T-helper 2 cell (primary cell): ENCODE measurements around the gene ATP1B4.
A peak's percentile ranks its signal among the peaks of the same experiment; 100 is the strongest.
"Not testable (repeated sequence)": the region's sequence is repeated elsewhere in the genome, so short reads cannot be mapped to it uniquely, and the experiment has no call there.

ENCODE experiments used
- DNase-seq, 5 experiments: peaks; one replicate each; pipeline versions ENCODE4 v3.0.0 to v3.0.0-alpha.2; 2012 to 2022
- total RNA-seq, 2 donors: gene quantifications; one replicate each; lab custom pipeline; 2026; lab: John Stamatoyannopoulos, UW

Gene ATP1B4
- 0 reads per million in 2 donors for total RNA-seq

DNA sequence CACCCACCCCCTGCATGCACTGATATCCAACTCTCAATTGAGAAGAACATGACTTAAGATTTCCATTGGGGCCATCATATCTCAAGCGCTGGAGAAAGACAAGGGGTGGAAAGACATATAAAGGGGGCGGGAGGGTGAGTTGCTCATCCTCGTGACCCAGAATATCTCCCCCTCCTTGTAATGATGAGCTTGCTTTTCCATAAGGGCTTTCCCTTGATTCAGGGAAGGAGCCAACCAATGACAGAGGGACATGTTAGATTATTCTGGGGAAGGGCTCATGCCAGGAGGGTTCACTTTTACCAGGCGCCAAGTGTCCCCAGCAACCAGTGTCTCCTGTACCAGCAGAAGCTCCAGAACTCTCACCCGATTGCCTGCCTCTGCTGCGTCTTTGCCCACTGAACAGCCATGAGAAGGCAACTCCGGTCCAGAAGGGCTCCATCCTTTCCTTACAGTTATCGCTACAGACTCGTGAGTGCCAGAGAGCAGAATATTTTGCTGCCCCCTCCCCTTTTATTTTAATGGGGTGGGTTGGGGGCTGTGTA, at the start of gene ATP1B4:
Gene ATP1B4 (plus strand): TSS at position 326 of the 542 bp plus-strand sequence. CDS start 80 bp downstream, at position 406.
- no peak for DNase-seq

DNA sequence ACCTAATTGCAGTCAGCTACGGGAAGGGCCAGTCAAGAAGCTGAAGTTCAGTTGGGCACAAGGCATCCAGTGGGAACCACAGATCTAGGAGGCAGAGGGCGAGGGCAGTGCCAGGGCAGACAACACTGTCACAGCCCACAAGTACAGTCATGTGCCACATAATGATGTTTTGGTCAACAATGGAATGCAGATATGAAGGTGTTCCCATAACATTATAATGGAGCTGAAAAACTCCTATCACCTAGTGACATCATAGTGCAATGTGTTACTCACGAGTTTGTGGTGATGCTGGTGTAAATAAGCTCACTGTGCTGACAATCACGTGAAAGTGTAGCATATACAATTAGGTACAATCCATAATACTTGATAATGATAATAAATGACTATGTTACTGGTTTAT, 46.1 kb upstream of the ATP1B4 start:
- DNase-seq, result no peak

GRCh38 chrX:120316587-120317283, 45.2 kb upstream of the ATP1B4 start:
- no peak for DNase-seq

GRCh38 chrX:120318411-120318810, 43.5 kb upstream of the ATP1B4 start:
- no peak for DNase-seq

DNA sequence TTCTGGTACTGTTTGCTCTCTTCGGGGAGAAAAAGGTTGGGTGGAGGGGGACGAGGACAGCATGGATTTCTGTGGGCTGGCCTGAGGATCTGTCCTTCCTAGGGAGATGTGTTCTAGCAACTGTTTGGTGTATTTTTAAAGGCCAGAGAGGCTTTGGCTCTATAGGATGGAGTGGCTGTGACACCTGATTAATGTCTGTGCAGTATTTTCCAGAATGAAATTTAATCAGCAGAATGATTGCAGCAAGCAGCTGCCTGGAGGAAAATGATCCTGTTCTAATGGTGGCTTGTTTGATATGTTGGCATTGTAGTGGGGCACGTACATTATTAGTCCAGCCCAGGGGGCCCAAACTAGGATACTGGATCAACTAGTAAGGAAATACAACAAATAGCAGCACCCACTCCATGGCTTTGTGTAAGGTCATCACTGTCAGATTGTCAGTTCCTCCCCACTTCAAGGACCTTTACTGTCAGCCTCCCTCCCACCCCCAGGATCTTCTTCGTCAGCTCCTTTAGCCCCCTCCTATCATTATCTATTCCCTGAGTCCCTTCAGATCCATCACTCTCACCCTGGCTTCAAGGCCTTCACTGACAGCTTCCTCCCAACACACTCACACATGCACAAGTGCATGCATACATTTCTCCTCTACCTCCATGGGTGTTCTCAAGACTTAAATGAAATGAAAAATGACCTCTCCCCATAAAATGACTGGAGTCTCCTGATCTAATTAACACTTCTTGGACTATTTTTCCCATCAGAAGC, 40.2 kb upstream of the ATP1B4 start:
- DNase-seq, result no peak

- no peak for DNase-seq
Observed at GRCh38 chrX:120331116-120331515, 30.8 kb upstream of the ATP1B4 start.

GRCh38 chrX:120332394-120332793, 29.5 kb upstream of the ATP1B4 start:
- no peak for DNase-seq

DNA sequence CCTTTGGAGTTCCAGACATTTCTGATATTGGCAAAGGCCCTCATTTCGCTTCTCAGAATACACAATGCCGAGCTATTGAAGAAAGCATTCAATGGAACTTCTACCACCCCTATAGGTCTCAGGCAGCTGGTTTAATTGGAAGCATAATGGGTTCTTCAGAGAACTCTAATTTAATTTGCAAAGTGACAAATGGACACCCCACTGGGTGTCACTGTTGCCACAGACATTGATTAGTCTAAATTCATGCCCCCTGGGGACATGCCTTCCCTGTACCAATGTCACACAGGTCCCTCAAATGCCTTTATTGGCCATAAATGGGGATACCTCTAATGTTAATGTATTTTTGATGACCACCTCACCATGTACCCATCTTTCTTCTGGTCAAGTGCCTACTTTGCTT, 27.7 kb upstream of the ATP1B4 start:
- no peak for DNase-seq

GRCh38 chrX:120334603-120335002, 27.3 kb upstream of the ATP1B4 start:
- DNase-seq, result no peak

GRCh38 chrX:120335289-120335688, 26.6 kb upstream of the ATP1B4 start:
- no peak for DNase-seq

DNA sequence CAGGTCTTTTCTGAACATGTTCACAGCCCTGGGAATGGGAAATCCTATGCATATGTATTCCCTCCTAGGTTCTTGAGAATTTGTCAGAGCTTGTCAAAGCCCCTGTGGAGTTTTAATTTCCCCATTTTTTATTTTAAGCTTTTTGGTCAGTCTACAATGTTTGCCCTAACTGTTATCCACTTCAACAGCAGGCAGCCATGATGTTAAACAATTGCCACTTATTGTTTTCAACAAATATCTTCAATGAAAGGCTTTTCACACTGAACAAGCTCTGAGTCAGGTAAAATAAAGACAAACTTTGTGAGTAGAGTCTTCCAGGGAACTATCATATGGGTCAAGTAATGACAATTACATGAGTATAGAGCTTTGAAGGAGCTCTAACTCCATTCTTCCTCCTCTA, 25.0 kb upstream of the ATP1B4 start:
- DNase-seq, result no peak

DNA sequence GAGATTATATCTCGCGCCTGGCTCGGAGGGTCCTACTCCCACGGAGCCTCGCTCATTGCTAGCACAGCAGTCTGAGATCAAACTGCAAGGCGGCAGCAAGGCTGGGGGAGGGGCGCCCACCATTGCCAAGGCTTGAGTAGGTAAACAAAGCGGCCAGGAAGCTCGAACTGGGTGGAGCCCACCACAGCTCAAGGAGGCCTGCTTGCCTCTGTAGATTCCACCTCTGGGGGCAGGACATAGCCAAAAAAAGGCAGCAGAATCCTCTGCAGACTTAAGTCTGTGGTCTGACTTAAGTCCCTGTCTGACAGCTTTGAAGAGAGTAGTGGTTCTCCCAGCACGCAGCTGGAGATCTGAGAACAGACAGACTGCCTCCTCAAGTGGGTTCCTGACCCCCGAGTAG, 17.3 kb upstream of the ATP1B4 start:
- not testable (repeated sequence) for DNase-seq

GRCh38 chrX:120350450-120351138, 11.3 kb upstream of the ATP1B4 start:
- DNase-seq, result no peak

DNA sequence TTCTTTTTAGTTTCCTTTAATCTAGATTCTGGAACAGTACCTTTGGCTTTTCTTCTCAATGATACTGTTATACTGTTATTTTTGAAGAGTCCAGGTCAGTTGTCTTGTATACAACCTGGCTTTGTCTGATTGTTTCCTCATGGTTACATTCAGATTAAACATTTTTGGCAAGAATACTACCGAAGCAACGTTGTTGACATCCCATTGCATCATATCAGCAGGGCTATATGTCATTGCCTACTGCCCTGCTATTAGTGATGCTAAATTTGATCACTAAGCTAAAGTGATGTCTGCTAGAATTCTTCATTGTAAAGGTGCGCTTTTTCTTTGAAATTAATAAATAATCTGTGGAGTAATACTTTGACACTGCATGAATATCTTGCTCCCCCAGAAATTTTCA, 5.8 kb upstream of the ATP1B4 start:
- no peak for DNase-seq

GRCh38 chrX:120357186-120357585, 4.7 kb upstream of the ATP1B4 start:
- no peak for DNase-seq

GRCh38 chrX:120358737-120359456, 3.0 kb upstream of the ATP1B4 start:
- DNase-seq, result no peak

DNA sequence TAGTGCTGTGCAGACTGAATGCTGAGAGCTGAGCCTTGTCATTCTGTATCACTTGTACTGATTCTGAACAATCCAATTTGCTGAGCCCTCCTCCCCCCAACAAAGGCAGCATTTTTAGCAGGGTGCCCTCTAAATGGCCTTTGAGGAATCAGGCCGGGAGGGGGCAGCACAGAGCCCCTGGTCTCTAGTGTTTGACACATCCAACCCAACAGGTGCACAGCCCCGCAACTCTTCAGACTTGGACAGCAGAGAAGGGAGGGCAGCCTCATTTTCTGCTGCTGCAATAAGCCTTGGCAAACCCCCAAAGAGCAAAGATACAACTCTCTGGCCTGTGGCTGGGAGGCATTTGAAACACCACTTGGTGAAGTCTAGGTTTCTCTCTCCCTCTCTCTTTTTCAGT, 3.4 kb downstream of the ATP1B4 start:
- DNase-seq, result peak; percentile 13 to 37 (median 20)

GRCh38 chrX:120365968-120366367, 4.1 kb downstream of the ATP1B4 start:
- no peak for DNase-seq

DNA sequence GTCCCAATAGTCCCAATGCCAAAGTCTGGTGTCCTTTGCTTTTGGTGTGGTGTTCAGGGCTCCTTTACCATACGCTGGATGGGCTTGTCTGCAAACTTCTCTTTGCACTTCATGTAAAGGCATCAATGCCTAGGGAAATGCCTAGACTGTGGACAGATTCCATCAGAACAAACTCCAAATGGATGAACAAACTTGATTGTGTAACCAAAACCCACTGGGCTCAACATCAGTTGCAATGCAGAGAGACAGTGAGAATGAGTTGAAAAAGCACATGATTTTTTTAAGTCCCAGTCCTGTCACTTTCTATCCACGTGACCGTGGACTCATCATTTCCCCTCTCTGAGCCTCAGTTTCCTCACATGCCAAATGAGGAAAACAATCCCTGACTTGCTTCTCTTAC, 4.9 kb downstream of the ATP1B4 start:
- no peak for DNase-seq

- DNase-seq, result no peak
Observed at GRCh38 chrX:120367402-120368109, 5.7 kb downstream of the ATP1B4 start.

DNA sequence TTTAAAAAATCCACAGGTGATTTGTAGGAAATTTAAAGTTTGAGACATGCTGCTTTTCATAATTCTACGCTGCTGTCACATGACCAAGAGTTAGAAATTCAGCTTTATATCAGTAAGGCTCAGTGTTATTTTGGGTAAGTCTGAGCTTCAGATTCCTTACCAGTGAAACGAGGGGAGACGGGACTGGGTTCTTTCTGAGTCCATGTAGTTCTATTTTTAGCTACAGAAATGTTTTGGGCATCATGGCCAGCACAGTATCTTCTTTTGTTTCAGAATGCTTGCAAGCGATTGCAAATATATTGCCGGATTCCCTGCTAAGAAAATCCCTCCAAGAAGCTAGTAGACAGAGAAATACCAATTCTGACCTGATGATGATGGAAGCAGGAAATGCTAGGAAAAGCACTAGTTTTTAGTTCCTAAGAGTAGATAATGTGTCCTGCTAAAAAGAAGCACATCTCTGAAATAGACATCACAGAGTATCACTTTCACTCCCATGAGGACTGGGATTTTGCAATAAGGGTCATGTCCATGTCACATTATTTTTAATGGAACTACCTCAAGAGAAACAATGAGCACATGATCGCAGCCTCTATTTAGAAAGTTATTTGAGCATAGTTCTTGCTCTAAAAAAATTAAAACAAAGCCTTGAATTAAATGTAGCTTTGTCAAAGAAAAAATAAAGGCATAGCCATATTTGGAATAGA, 10.9 kb downstream of the ATP1B4 start:
- DNase-seq, result no peak
